Measurements from ENCODE around the gene KLHL36.

GRCh38 chr16:84607061-84607460, 41.2 kb upstream of the KLHL36 start:
- TF ChIP-seq, protein P1, sequence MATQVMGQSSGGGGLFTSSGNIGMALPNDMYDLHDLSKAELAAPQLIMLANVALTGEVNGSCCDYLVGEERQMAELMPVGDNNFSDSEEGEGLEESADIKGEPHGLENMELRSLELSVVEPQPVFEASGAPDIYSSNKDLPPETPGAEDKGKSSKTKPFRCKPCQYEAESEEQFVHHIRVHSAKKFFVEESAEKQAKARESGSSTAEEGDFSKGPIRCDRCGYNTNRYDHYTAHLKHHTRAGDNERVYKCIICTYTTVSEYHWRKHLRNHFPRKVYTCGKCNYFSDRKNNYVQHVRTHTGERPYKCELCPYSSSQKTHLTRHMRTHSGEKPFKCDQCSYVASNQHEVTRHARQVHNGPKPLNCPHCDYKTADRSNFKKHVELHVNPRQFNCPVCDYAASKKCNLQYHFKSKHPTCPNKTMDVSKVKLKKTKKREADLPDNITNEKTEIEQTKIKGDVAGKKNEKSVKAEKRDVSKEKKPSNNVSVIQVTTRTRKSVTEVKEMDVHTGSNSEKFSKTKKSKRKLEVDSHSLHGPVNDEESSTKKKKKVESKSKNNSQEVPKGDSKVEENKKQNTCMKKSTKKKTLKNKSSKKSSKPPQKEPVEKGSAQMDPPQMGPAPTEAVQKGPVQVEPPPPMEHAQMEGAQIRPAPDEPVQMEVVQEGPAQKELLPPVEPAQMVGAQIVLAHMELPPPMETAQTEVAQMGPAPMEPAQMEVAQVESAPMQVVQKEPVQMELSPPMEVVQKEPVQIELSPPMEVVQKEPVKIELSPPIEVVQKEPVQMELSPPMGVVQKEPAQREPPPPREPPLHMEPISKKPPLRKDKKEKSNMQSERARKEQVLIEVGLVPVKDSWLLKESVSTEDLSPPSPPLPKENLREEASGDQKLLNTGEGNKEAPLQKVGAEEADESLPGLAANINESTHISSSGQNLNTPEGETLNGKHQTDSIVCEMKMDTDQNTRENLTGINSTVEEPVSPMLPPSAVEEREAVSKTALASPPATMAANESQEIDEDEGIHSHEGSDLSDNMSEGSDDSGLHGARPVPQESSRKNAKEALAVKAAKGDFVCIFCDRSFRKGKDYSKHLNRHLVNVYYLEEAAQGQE (IDR thresholded peaks at IDR 0.05; ENCODE audit: insufficient read depth in 1 of 2, low read depth in 2 of 2, low read length in 1 of 2) = no peak
- TF ChIP-seq, protein P2, sequence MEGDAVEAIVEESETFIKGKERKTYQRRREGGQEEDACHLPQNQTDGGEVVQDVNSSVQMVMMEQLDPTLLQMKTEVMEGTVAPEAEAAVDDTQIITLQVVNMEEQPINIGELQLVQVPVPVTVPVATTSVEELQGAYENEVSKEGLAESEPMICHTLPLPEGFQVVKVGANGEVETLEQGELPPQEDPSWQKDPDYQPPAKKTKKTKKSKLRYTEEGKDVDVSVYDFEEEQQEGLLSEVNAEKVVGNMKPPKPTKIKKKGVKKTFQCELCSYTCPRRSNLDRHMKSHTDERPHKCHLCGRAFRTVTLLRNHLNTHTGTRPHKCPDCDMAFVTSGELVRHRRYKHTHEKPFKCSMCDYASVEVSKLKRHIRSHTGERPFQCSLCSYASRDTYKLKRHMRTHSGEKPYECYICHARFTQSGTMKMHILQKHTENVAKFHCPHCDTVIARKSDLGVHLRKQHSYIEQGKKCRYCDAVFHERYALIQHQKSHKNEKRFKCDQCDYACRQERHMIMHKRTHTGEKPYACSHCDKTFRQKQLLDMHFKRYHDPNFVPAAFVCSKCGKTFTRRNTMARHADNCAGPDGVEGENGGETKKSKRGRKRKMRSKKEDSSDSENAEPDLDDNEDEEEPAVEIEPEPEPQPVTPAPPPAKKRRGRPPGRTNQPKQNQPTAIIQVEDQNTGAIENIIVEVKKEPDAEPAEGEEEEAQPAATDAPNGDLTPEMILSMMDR (IDR thresholded peaks at IDR 0.05) = no peak
